ENCODE measurements around the gene POP7.

The POP7 gene

DNA sequence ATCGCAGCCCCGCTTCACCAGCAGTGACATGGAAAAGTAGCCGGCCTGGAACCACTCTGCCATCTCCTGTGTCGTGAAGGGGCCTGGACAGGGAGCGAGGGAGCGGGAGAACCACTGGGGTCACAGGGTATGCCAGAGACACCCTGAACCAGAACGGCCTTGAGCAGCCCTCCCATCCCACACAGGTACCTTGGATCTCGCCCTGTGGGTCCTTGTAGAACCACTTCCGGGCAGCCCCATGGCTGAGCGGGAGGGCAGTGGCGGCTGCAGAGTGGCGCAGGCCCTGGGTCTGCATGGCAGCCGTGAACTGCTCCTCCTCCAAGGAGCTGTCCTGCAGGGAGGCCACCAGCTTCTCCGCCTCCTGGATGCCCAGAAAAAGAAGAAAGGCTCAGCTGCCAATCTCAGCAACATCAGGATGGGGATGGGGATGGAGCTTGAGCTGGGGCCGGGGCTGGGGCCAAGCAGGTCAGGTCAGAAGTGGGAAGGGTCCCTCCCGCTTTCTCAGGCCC, 21.3 kb upstream of the POP7 start:
- H3K4me2 ChIP-seq, result no peak overlapping the region
- no peaks in the 10 kb centered on the region; the same call in 1 of the 2 replicates for H3K36me3 ChIP-seq (ENCODE audit: insufficient read depth)
- H3K79me2 ChIP-seq (ENCODE audit: insufficient read depth, low read depth), result peaks cover 11% of the 10 kb centered on the region; the same call in 1 of the 2 replicates
- TF ChIP-seq, protein P1, sequence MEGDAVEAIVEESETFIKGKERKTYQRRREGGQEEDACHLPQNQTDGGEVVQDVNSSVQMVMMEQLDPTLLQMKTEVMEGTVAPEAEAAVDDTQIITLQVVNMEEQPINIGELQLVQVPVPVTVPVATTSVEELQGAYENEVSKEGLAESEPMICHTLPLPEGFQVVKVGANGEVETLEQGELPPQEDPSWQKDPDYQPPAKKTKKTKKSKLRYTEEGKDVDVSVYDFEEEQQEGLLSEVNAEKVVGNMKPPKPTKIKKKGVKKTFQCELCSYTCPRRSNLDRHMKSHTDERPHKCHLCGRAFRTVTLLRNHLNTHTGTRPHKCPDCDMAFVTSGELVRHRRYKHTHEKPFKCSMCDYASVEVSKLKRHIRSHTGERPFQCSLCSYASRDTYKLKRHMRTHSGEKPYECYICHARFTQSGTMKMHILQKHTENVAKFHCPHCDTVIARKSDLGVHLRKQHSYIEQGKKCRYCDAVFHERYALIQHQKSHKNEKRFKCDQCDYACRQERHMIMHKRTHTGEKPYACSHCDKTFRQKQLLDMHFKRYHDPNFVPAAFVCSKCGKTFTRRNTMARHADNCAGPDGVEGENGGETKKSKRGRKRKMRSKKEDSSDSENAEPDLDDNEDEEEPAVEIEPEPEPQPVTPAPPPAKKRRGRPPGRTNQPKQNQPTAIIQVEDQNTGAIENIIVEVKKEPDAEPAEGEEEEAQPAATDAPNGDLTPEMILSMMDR (conservative IDR thresholded peaks at IDR 0.05; ENCODE audit: low read depth, low read length), result no peak
- no peak overlapping the region for H3K27ac ChIP-seq
- no peak overlapping the region for H2AFZ ChIP-seq (ENCODE audit: low read depth)
- H3K9ac ChIP-seq, result no peak overlapping the region
- H3K4me3 ChIP-seq (IDR thresholded peaks at IDR 0.05; ENCODE audit: insufficient read depth, low read depth, low read length), result no peak overlapping the region
- H3K4me1 ChIP-seq (ENCODE audit: low read depth, poor library complexity, severe bottlenecking), result peaks cover 4% of the 10 kb centered on the region
- no peaks in the 10 kb centered on the region for H3K27me3 ChIP-seq (ENCODE audit: insufficient read depth, low read depth)
- H4K20me1 ChIP-seq (ENCODE audit: insufficient read depth), result no peaks in the 10 kb centered on the region

DNA sequence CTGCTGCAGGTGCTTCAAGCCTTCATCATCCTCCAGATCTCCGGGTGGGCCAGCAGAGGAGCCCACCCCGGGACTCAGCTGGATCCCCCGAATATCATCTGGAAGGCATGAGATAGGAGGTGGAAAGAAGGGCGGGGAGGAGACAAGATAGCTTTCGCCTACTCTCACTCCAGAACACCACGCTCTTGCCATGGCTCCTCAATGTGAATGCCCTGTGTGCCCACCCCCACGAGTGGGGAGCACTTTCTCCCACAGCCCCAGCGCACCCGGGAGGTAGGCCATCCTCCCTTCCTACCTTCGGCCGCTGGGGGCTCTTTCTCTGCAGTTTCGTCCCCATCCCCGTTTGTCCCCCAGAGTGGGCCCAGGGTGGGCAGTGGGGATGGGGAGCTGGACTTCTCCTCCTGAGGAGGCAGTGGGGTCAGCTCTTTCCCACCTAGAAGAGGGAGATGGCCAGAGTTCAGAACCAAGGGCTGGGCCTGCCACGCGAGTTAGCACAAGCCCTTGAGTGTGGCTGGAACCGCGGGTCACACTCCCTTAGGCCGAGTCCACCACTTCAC, 20.8 kb upstream of the POP7 start:
- H3K4me3 ChIP-seq (IDR thresholded peaks at IDR 0.05; ENCODE audit: insufficient read depth, low read depth, low read length), result no peak overlapping the region
- TF ChIP-seq, protein P1 (conservative IDR thresholded peaks at IDR 0.05; ENCODE audit: low read depth, low read length), result no peak
- H2AFZ ChIP-seq (ENCODE audit: low read depth), result no peak overlapping the region
- no peak overlapping the region for H3K4me2 ChIP-seq
- peaks cover 17% of the 10 kb centered on the region; the same call in 1 of the 2 replicates for H3K79me2 ChIP-seq (ENCODE audit: insufficient read depth, low read depth)
- H3K9ac ChIP-seq, result no peak overlapping the region
- H3K27ac ChIP-seq, result no peak overlapping the region
- no peaks in the 10 kb centered on the region for H4K20me1 ChIP-seq (ENCODE audit: insufficient read depth)
- no peaks in the 10 kb centered on the region; the same call in 1 of the 2 replicates for H3K36me3 ChIP-seq (ENCODE audit: insufficient read depth)
- peaks cover under 1% of the 10 kb centered on the region for H3K4me1 ChIP-seq (ENCODE audit: low read depth, poor library complexity, severe bottlenecking)
- H3K27me3 ChIP-seq (ENCODE audit: insufficient read depth, low read depth), result no peaks in the 10 kb centered on the region

DNA sequence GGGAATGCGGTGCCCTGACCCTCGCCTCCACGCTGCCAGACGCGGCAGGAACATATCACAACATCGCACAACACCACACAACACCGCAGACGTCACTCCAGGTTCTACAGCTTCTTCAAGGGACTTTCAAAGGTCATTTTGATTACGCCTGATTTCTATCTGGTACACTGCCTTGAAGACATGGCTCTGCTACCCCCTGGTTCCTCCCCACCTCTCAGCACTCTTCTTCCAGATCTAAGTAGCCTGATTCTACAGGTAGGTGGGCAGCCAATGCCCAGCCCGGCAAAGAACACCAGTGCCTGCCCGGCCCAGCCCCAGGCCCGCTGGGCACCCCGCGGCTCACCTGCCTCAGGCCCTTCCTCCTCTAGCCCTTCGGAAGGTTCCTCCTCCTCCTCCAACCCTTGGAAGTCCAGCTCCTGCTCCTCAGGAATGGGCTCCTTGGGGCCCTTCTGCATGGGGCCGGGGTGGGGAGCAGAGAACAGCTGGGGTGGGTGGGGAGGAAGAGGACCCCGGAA, 20.2 kb upstream of the POP7 start:
- Histone ChIP-seq H3K4me2 (no peak overlapping the region), H2AFZ (ENCODE audit: low read depth) (no peak overlapping the region), H3K9ac (no peak overlapping the region), H3K27me3 (ENCODE audit: insufficient read depth, low read depth) (no peaks in the 10 kb centered on the region), H3K36me3 (ENCODE audit: insufficient read depth) (no peaks in the 10 kb centered on the region; the same call in 1 of the 2 replicates), H3K79me2 (ENCODE audit: insufficient read depth, low read depth) (peaks cover 22% of the 10 kb centered on the region; the same call in 1 of the 2 replicates), H3K4me1 (ENCODE audit: low read depth, poor library complexity, severe bottlenecking) (no peaks in the 10 kb centered on the region), H3K27ac (no peak overlapping the region), H4K20me1 (ENCODE audit: insufficient read depth) (no peaks in the 10 kb centered on the region), H3K4me3 (IDR thresholded peaks at IDR 0.05; ENCODE audit: insufficient read depth, low read depth, low read length) (no peak overlapping the region)
- TF ChIP-seq, protein P1 (conservative IDR thresholded peaks at IDR 0.05; ENCODE audit: low read depth, low read length), result no peak

DNA sequence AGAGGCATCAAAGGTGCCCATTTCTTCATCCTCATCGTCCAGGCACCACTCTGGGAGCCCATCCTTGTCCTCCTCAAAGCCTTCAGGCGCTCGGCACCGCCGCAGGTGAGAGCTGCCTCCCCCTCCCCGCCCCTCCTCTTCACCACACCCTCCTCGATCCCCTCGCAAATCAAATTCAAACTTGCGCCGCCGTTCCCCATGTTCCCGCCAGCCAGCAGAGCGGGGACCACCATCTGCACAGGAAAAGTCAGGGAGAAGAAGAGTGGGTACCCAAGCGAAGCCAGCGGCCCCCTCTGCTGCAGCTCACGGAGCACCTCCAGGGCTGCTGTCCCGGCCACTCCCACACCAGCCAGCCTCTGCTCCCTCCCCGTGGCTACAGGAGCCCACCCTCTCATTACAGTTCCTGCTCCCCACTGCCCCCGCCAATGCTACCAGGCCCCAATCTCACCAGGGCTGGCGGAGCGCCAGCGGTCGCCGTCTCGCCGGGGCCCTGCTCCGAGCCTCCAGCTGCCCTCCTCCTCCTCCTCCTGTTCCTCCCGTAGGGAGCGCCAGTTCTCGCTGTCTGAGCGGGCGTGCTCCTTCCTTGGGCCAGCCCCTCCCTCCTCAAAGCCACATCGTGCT, 19.6 kb upstream of the POP7 start:
- H3K27ac ChIP-seq, result no peak overlapping the region
- no peak overlapping the region for H2AFZ ChIP-seq (ENCODE audit: low read depth)
- H3K4me1 ChIP-seq (ENCODE audit: low read depth, poor library complexity, severe bottlenecking), result no peaks in the 10 kb centered on the region
- no peak overlapping the region for H3K4me2 ChIP-seq
- TF ChIP-seq, protein P1 (conservative IDR thresholded peaks at IDR 0.05; ENCODE audit: low read depth, low read length), result no peak
- H3K9ac ChIP-seq, result no peak overlapping the region
- H3K36me3 ChIP-seq (ENCODE audit: insufficient read depth), result no peaks in the 10 kb centered on the region; the same call in 1 of the 2 replicates
- H4K20me1 ChIP-seq (ENCODE audit: insufficient read depth), result no peaks in the 10 kb centered on the region
- no peak overlapping the region for H3K4me3 ChIP-seq (IDR thresholded peaks at IDR 0.05; ENCODE audit: insufficient read depth, low read depth, low read length)
- no peaks in the 10 kb centered on the region for H3K27me3 ChIP-seq (ENCODE audit: insufficient read depth, low read depth)
- peaks cover 28% of the 10 kb centered on the region for H3K79me2 ChIP-seq (ENCODE audit: insufficient read depth, low read depth)
